GM18526 (cell line): Measurements from ENCODE around the gene DDHD1.

Experiments used
- POLR2A ChIP-seq: IDR thresholded peaks from 3 replicates; pipeline ENCODE4 v1.6.1; 2011; ENCODE audit not compliant: insufficient read length; ENCODE audit errors: extremely low read depth

Gene DDHD1

GRCh38 chr14:53153702-53154112, 584 bp upstream of the DDHD1 start:
- no peak for TF ChIP-seq POLR2A

GRCh38 chr14:53152184-53152886, 788 bp downstream of the DDHD1 start:
- peak; percentile 23 for TF ChIP-seq POLR2A

DNA sequence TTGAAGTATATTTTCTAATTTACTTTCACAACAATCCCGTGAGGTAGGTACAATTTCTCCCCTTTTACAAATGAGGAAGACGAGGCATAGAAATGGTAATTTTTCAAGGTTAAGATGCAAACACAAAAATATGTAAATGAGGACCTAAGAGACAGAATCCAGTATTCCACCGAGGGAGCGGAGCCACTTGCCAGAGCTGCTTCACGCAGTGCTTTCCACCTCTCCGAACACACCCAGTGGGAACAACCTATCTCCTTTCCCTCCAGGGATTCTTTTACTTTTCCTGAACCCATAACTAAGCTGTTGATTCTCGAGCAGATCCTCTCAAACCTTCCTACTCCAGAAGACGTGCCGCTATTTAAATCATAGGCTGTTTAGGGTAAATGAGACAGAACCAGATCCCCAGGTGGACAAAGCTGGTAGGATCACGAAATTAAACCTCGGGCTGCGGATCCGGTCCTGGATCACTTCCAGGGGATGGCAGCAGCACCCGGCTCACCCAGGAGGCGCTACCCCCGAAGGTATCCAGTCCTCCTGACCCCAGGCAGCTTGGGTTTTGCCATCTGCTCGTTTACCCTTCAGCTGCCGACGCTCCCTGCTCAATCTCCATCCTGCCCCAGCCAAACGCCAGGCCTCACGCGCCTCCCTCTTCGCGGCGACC, 1.5 kb downstream of the DDHD1 start:
- no peak for TF ChIP-seq POLR2A

DNA sequence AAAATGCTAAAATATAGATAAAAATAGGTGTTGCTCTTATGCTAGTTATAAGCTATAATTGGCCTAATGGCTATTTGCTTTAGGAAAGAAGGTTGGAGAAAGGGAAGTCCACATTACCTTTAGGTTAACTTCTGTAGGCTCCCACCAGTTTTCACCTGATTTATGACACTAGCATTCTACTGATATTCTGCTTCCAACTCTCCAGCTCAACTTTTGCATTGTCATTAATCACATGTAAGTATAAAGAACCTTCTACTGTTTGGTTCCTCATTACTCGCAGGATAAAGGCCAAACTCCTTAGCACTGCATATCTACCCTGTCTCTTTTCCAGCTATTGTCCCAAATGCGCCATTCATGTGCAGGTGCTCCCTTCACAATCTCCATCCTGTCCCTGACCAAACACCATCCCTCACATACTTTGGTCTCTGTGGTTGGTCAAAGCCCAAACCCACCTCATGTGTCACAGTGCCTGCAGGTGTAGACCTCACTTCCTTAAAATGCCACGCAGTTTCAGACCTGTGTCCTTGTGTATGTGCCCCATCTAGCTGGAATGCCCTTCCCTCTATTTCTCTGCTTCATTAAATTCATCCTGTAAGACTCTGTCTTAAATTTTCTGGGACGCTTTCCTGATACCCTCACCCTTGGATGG, 3.3 kb downstream of the DDHD1 start:
- TF ChIP-seq POLR2A, result no peak

DNA sequence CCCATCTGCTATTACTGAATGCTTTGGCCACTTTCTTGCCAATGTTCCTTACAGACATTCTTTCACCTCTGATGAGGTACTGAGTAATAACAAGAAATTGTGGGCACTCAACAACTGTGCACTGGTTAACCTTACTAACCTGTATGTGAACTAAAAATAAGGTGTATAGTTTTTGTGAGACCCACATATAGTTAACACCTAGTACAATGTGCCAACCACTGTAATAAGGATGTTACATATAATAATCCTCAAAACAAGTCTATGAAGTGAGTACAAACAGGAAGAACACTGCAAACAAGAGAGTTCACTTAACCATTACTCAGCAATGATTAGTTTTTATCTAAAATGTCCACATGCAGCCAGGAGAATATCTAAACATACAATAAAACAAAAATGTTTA, 4.5 kb downstream of the DDHD1 start:
- no peak for TF ChIP-seq POLR2A

DNA sequence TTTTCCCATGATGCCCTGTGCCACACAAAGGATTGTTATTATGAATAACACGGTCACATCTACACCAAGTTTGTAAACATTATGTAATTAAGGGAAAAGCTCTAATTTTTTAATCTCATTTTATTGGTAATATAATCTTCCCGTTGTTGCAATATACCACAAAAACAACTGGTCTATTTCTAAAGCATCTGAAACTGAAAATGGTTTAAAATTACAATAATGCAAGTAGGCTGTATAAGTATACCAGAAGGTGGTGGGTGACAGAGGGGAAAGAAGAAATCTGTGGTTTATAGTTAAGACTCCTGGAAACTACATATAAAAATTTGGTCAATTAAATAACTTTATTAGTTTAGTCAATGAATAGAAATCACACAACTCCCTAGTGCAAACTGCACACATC, 5.2 kb downstream of the DDHD1 start:
- TF ChIP-seq POLR2A, result no peak

DNA sequence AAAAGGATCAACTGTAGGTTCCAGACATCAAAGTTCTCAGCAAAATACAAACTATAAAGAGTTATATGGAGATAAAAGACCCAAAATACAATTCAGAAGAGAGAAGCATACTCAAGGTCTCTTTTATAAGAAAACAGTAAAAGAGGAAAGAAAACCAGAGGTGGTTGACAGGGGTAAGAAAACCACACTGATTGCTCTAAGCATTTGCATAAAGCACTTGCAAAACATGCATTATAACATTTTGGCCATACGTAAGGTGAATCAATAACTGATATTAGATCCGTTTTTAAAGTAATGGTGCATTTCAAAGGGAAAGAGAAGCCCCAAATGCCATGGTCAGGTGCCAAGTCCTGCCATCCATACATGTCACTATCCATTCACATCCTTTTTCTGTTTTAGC, 5.9 kb downstream of the DDHD1 start:
- no peak for TF ChIP-seq POLR2A

- no peak for TF ChIP-seq POLR2A
Observed at GRCh38 chr14:53146739-53147138, 6.4 kb downstream of the DDHD1 start.

DNA sequence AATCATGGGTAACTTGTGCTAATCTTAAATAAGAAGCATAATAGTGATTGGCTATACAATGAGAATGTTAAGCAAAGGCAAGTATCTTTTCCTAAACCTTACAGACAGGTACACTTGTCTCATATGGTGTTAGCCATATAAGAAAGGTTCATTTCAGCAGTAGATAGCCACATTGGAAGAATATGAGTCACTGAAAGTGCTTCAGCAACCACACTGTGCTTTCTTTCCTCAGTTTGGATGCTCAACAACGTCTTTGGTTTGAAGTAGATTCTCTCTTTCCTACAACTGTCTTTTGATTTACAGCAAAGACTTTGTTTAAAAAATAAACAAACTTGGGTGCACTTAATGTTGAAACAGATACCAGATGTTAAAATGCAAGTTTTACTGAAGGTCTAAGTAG, 8.9 kb downstream of the DDHD1 start:
- no peak for TF ChIP-seq POLR2A

- no peak for TF ChIP-seq POLR2A
Observed at GRCh38 chr14:53140585-53140984, 12.5 kb downstream of the DDHD1 start.

GRCh38 chr14:53137568-53138203, 15.4 kb downstream of the DDHD1 start:
- TF ChIP-seq POLR2A, result no peak

GRCh38 chr14:53128303-53129028, 24.7 kb downstream of the DDHD1 start:
- TF ChIP-seq POLR2A, result no peak

- no peak for TF ChIP-seq POLR2A
Observed at GRCh38 chr14:53127832-53128231, 25.3 kb downstream of the DDHD1 start.

DNA sequence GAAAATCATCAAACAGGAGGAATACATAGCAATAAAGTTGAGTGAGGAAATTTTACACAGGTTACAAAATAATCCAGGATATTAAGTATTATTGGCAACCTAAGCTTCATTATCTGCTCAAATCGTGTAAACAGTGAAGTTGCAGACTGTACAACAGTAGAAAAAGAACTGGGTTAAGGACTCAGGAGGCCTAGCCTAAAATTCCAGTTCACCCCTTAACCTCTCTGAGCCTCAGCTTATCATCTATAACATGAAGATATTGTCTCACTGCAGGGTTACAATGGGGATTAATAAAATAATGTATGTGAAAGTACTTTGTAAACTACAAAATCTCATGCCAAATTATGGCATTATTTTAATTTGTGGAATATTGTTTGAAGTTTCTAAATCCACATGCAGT, 26.0 kb downstream of the DDHD1 start:
- no peak for TF ChIP-seq POLR2A

DNA sequence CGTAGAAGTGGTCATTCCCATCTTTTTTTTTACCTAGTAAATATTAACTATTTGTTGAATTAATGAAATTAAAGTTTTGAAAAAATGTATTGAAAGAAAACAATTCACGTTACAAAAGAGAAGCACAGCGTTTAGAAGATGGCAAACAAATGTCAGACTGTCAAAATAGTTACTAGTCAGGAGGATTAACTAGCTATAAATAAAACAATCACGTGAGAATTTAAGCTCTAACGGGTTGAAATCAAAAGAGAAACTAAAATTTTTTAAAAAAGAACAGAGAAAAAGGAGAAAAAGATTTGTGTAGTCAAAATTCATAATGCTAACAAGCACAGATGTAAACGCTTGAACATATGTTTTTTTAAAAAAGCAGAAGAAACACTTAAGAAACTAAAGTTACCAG, 26.4 kb downstream of the DDHD1 start:
- TF ChIP-seq POLR2A, result no peak
